ENCODE results near the gene PTK7. TPM values are rescaled to one million over a fixed set of nuclear protein-coding genes. Genes with fewer than 3 reads are reported as not detected.

PTK7 gene
- total and polyA plus RNA-seq, 5 donors, result 4.1 to 9.4 (median 8.2) TPM

DNA sequence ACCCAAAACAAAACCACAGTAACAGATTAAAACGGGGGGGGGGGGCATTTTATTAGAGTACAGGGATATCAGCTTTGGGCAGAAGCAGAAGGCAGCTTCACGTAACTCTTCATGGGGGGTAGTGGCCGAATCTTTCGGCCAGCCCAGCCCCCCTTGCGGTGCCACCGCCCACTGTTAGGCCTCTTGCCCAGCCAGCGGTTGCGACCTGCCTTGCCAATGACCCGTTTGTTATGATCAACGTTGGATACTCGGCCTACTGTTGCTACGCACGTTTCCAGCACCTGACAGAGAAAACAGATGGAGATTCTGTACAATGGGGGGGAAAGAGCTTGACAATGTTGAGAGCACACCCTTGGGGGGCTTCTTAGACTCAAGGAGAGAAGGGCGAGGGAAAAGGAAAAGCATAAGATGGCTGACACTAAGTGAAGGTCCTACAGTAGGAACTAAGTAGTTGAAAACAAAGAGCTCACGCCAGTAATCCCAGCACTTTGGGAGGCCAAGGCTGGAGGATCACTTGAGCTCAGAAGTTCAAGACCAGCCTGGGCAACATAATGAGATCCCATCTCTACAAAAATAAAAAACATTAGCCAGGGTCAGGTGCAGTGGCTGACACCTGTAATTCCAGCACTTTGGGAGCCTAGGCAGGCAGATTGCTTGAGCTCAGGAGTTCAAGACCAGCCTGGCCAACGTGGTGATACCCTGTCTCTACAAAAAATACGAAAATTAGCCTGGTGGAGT lies 21.7 kb upstream of the PTK7 start:
- WGBS, result 62% methylated on average over 17 of the region's 17 CpGs
- Histone ChIP-seq H3K27ac (ENCODE audit: low read length) (peak overlapping the region; percentile 64), H3K4me1 (ENCODE audit: control insufficient read depth, insufficient read depth, low read length) (peaks cover 2% of the 10 kb centered on the region), H3K9me3 (ENCODE audit: control insufficient read depth, low read length) (no peaks in the 10 kb centered on the region), H3K27me3 (ENCODE audit: control insufficient read depth, insufficient read depth) (no peaks in the 10 kb centered on the region), H3K4me3 (ENCODE audit: low read length) (peak overlapping the region; percentile 55)
- DNase-seq (peak in 2 of 3 donors; percentile 72), ATAC-seq (peak in 1 of 2 donors; percentile 1)
- intact Hi-C loops (cut with DNase I), result loop anchor here in 2 of 4 donors (5.0 kb wide), 2 partner anchors 37 to 42 kb away; partner anchors contain the start of genes KLHDC3 (in 1 of the 2) and MEA1 (in 1 of the 2)

DNA sequence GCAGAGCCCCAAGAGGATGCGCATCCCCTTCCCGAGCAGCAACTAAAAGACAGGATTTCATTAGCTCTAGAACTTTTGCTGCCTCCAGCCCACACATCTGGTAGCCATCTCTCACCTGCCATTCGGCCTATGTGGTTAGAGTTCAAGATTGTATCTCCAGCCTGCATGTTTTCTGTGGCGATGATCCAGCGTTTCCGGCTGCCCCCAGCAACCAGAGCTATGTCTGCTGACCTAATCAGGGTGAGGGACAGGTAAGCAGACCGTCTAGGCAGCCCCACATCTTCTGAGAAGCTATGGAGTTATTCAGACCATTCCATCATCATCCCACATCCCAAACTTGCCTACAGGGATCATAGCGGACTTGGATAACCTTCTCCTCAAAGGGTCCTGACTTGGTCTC lies 20.1 kb upstream of the PTK7 start:
- ATAC-seq (no peak), DNase-seq (no peak)
- Histone ChIP-seq H3K9me3 (ENCODE audit: control insufficient read depth, low read length) (no peaks in the 10 kb centered on the region), H3K4me3 (ENCODE audit: low read length) (no peak overlapping the region), H3K27ac (ENCODE audit: low read length) (no peak overlapping the region), H3K4me1 (ENCODE audit: control insufficient read depth, insufficient read depth, low read length) (peaks cover 4% of the 10 kb centered on the region), H3K27me3 (ENCODE audit: control insufficient read depth, insufficient read depth) (no peaks in the 10 kb centered on the region)
- WGBS, result 84% methylated on average over 8 of the region's 8 CpGs
- intact Hi-C loops (cut with DNase I), result no loop called here

DNA sequence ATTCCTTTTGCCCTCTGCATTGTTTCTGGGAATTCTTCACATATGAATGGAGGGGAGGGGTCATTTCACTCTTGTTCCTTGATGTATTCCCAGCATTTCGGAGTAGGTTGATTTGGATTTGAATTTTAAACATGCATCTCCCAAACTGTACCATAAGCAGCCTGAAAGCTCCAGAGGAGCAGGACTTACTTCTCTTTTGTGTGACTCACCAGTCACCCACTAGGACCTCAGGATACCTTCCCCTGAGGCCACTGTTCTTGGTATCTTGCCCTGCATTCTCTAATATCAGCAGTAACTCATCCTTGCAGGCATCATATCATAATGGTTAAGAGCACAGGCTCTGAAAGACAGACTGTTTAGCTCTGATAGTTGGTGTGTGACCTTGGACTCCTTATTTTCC lies 17.6 kb upstream of the PTK7 start:
- H3K27ac ChIP-seq (ENCODE audit: low read length), result no peak overlapping the region
- ATAC-seq (no peak), DNase-seq (no peak)
- no peaks in the 10 kb centered on the region for H3K27me3 ChIP-seq (ENCODE audit: control insufficient read depth, insufficient read depth)
- peaks cover 4% of the 10 kb centered on the region for H3K4me1 ChIP-seq (ENCODE audit: control insufficient read depth, insufficient read depth, low read length)
- WGBS, result 79% methylated on average over 1 of the region's 1 CpG
- intact Hi-C loops (cut with DNase I), result no loop called here
- peak overlapping the region; percentile 98 for H3K4me3 ChIP-seq (ENCODE audit: low read length)
- H3K9me3 ChIP-seq (ENCODE audit: control insufficient read depth, low read length), result no peaks in the 10 kb centered on the region

DNA sequence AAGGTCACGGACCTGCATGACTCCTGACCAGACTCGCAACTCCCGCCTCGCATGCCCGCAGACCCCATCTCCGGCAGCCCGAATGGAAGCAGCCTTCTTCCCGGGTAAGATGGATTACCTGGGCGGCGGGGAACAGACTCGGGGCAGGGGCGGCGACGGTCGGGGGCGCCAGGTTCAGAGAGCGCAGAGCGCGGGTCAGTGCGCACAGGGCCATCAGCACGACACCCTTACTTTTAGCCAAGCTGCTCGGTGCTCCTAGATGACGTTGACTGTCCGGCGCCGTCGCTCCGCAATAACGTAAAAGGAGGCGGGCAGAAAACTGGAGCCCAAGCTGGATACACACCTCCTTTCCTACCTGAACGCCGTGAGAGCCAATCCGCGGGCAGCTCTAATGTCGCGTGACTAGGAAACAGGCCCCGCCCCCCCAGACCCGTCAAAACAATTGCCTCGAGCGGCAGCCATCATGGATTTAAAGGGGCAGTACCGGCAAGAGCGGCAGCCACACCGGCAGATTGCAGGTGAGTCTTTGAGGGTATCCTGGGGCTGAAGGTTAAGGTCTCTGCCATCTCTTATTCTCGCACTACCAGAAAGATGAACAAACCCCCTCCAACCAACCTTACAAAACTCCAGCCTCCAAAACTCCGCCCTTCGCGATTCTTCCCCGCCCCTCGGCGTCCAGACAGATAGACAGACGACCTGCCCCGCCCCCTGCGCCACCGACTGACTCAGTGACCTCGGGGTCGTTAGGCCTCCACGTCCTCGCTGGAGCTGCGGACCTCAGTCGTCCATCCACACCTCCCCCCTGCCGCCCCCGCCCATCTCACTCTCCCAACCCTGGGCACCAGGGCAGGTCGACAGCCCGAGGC lies 16.7 kb upstream of the PTK7 start, which contains the start of the genes KLC4 and MRPL2:
TSS of gene KLC4 (plus strand) at position 464 of the 866 bp plus-strand sequence. CDS start 1,705 bp downstream, outside the sequence.
TSS of gene MRPL2 (minus strand) at position 267 of the 866 bp plus-strand sequence. CDS start at position 214, 53 bp downstream.
- peak within 1 kb of the TSS; percentile 98 for H3K4me3 ChIP-seq (ENCODE audit: low read length)
- H3K27me3 ChIP-seq (ENCODE audit: control insufficient read depth, insufficient read depth), result no peaks in the 10 kb centered on the region
- ATAC-seq, result peak; percentile 97
- DNase-seq, result peak; percentile 97 to 98 (median 98)
- intact Hi-C loops (cut with DNase I), result no loop called here
- H3K27ac ChIP-seq (ENCODE audit: low read length), result peak within 1 kb of the TSS; percentile 87
- no peaks in the 10 kb centered on the region for H3K9me3 ChIP-seq (ENCODE audit: control insufficient read depth, low read length)
- peaks cover 4% of the 10 kb centered on the region for H3K4me1 ChIP-seq (ENCODE audit: control insufficient read depth, insufficient read depth, low read length)
- under 1% methylated on average over 64 of the region's 64 CpGs for WGBS

DNA sequence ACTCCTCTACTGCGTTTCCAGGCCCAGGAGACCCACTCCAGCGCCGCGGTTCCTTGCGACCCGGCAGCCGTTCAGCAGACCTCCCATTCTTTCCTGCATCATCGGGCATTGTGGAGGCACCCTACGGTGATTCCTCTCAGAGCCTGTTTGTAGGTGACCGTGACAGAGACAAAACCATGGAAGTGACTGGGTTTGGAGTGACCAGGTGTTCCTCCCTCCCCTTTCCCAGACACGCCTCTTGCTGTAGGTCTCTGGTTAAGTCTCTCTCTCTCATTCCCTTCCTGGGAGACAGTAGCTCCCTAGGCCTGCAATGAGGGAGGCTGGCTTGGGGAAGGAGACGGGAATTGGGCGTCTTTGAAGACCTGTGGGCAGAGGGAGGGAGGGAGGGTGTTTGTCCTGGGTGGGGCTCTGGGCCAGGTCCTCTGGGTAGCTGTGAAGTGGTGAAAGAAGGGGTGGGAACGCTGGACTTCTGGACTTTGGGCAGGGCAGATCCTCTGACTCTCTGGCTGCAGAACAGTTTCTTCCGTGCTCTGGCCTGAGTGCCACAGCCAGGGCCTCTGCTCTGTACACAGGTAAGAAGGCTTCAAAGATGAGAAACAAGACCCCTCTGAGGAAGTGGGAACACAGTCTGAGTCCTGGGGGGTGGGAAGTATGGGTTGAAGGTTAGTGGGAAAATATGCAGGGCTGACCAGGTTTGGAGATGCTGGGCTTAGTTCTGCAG lies 15.9 kb upstream of the PTK7 start:
- Histone ChIP-seq H3K27ac (ENCODE audit: low read length) (peak overlapping the region; percentile 85), H3K4me1 (ENCODE audit: control insufficient read depth, insufficient read depth, low read length) (peaks cover 4% of the 10 kb centered on the region), H3K27me3 (ENCODE audit: control insufficient read depth, insufficient read depth) (no peaks in the 10 kb centered on the region), H3K9me3 (ENCODE audit: control insufficient read depth, low read length) (no peaks in the 10 kb centered on the region), H3K4me3 (ENCODE audit: low read length) (peak overlapping the region; percentile 67)
- WGBS, result 6% methylated on average over 15 of the region's 15 CpGs
- DNase-seq (peak in 1 of 3 donors; percentile 67), ATAC-seq (peak; percentile 15 to 16)
- intact Hi-C loops (cut with DNase I), result no loop called here

DNA sequence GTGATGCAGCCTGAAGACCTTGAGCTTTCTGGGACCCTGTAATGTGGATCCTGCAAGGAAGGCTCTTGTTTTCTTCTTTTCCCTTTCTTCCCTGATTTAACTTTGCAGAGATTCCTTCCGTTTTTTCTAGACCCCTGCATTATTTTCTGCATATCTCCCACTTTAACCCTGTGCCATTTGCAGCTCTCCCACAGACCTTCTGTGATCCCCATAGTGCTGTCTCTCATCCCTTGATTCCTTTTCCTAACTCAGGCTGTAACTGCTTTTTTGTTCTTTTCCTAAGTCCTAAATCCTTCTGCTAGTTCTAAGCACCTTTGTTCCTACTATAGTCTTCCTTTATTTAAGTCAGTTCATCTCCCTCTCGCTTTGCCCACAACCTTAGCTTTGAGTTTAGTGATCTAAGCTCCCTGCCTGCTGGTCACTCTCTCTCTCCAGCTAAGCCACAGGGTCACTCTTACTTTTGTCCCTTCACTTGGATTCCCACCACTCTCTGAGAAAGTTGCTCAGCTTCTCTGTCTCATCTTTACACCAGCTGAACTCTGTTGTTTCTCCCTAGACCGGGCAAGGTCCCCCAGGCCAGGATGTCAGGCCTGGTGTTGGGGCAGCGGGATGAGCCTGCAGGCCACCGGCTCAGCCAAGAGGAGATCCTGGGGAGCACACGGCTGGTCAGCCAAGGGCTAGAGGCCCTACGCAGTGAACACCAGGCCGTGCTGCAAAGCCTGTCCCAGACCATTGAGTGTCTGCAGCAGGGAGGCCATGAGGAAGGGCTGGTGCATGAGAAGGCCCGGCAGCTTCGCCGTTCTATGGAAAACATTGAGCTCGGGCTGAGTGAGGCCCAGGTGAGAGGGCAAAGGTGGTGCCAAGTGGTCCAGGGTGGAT lies 15.1 kb upstream of the PTK7 start:
- H3K4me3 ChIP-seq (ENCODE audit: low read length), result no peak overlapping the region
- peaks cover 4% of the 10 kb centered on the region for H3K4me1 ChIP-seq (ENCODE audit: control insufficient read depth, insufficient read depth, low read length)
- no peaks in the 10 kb centered on the region for H3K27me3 ChIP-seq (ENCODE audit: control insufficient read depth, insufficient read depth)
- peak overlapping the region; percentile 85 for H3K27ac ChIP-seq (ENCODE audit: low read length)
- H3K9me3 ChIP-seq (ENCODE audit: control insufficient read depth, low read length), result no peaks in the 10 kb centered on the region
- intact Hi-C loops (cut with DNase I), result no loop called here
- DNase-seq (no peak), ATAC-seq (no peak)
- 83% methylated on average over 12 of the region's 12 CpGs for WGBS

DNA sequence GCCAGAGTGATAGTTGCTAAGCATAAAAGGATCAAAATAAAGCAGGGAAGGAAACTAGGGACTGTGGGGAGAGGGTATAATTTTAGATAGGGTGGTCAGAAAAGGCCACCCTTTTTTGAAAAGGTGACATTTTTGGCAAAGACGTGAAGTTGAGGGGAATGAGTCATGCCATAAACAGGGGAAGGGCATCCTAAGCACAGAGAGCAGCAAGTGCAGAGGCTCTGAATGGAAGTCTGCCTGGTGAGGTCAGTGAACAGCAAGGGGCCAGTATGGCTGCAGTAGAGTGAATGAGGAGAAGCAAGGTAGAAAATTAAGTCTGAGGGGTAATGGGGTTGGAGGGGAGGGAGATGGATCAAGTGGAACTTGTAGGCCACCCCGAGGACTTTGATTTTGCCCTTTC lies 14.3 kb upstream of the PTK7 start:
- DNase-seq (no peak), ATAC-seq (no peak)
- Histone ChIP-seq H3K27ac (ENCODE audit: low read length) (no peak overlapping the region), H3K4me3 (ENCODE audit: low read length) (no peak overlapping the region), H3K9me3 (ENCODE audit: control insufficient read depth, low read length) (no peaks in the 10 kb centered on the region), H3K27me3 (ENCODE audit: control insufficient read depth, insufficient read depth) (no peaks in the 10 kb centered on the region), H3K4me1 (ENCODE audit: control insufficient read depth, insufficient read depth, low read length) (peaks cover 4% of the 10 kb centered on the region)
- 71% methylated on average over 2 of the region's 2 CpGs for WGBS
- intact Hi-C loops (cut with DNase I), result no loop called here

DNA sequence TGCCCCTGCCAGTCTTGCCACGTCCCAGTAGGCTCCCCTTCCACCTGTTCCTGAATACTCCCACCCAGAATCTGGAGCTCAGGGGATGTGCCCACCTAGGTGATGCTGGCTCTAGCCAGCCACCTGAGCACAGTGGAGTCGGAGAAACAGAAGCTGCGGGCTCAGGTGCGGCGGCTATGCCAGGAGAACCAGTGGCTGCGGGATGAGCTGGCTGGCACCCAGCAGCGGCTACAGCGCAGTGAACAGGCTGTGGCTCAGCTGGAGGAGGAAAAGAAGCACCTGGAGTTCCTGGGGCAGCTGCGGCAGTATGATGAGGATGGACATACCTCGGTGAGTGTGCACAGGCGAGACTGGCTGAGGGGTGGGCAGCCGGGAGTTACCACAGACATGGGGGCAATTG lies 13.3 kb upstream of the PTK7 start:
- no peaks in the 10 kb centered on the region for H3K9me3 ChIP-seq (ENCODE audit: control insufficient read depth, low read length)
- intact Hi-C loops (cut with DNase I), result no loop called here
- 95% methylated on average over 12 of the region's 12 CpGs for WGBS
- ATAC-seq (no peak), DNase-seq (peak in 1 of 3 donors; percentile 28)
- peaks cover 4% of the 10 kb centered on the region for H3K4me1 ChIP-seq (ENCODE audit: control insufficient read depth, insufficient read depth, low read length)
- no peak overlapping the region for H3K4me3 ChIP-seq (ENCODE audit: low read length)
- H3K27ac ChIP-seq (ENCODE audit: low read length), result no peak overlapping the region
- no peaks in the 10 kb centered on the region for H3K27me3 ChIP-seq (ENCODE audit: control insufficient read depth, insufficient read depth)

DNA sequence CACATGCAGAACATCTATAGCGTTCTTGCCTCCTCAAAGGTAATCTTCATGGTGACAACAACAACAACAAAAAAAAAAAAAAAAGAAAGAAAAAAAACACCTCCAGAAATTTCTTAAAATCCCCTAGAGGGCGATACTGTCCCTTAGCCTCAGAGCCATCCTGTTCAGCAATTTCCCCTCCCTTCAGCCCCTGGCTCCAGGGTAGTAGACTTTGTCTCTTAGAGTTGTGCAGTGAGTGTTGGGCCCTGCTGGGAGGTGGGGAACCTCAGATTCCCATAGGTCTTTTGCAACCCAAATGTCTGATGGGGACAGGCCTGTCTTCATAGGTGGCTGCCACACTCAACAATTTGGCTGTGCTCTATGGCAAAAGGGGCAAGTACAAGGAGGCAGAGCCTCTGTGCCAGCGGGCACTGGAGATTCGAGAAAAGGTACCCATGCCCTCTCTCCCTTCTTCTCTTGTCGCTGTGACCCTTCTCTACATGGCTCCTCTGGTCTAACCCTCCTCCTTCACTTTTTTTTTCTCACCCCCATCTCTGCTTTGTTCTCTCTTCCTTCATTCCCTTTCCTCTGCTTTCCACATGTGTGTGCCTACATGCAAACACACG lies 6.0 kb upstream of the PTK7 start:
- no peaks in the 10 kb centered on the region for H3K4me1 ChIP-seq (ENCODE audit: control insufficient read depth, insufficient read depth, low read length)
- H3K27me3 ChIP-seq (ENCODE audit: control insufficient read depth, insufficient read depth), result no peaks in the 10 kb centered on the region
- H3K4me3 ChIP-seq (ENCODE audit: low read length), result no peak overlapping the region
- ATAC-seq (no peak), DNase-seq (no peak)
- no peak overlapping the region for H3K27ac ChIP-seq (ENCODE audit: low read length)
- intact Hi-C loops (cut with DNase I), result loop anchor here in 1 of 4 donors (10.0 kb wide), 1 partner anchor 65 kb away; no protein-coding TSS in a partner anchor
- no peaks in the 10 kb centered on the region for H3K9me3 ChIP-seq (ENCODE audit: control insufficient read depth, low read length)
- 60% methylated on average over 6 of the region's 6 CpGs for WGBS
